GM12875 (cell line): ENCODE measurements around the gene DUSP3.
"Not testable (repeated sequence)": the region's sequence is repeated elsewhere in the genome, so short reads cannot be mapped to it uniquely, and the experiment has no call there.

Experiments
- H3K4me3 ChIP-seq: one replicate; pipeline ENCODE4 v1.5.1; 2011; ENCODE audit warnings: low read depth, low read length, control low read depth
- TF ChIP-seq, protein P1 (sequence below): IDR thresholded peaks from 2 replicates; pipeline ENCODE4 v1.5.1; 2011; ENCODE audit warnings: low read depth, mild to moderate bottlenecking, control low read depth, inconsistent platforms, low read length, moderate library complexity, borderline replicate concordance; ENCODE audit not compliant: insufficient read depth

Gene DUSP3

DNA sequence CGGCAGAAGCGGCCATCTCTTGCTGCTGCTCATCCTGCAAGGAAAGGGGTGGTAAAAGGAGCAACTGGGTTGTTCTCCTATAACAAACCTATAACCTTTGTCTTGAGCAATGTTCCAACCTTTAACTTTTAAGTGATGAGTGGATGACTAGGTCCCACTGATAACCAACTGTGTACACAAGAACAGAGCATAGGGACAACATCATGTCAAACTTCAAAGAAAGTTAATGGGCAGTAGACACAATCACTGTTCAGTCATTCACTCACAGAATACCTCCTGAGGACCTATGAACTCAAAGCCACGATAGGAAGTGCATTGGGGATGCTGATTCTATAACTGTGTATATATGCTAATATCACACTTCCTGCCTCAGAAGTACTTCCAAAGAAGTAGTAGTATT, 23.1 kb upstream of the DUSP3 start:
- TF ChIP-seq, protein P1, sequence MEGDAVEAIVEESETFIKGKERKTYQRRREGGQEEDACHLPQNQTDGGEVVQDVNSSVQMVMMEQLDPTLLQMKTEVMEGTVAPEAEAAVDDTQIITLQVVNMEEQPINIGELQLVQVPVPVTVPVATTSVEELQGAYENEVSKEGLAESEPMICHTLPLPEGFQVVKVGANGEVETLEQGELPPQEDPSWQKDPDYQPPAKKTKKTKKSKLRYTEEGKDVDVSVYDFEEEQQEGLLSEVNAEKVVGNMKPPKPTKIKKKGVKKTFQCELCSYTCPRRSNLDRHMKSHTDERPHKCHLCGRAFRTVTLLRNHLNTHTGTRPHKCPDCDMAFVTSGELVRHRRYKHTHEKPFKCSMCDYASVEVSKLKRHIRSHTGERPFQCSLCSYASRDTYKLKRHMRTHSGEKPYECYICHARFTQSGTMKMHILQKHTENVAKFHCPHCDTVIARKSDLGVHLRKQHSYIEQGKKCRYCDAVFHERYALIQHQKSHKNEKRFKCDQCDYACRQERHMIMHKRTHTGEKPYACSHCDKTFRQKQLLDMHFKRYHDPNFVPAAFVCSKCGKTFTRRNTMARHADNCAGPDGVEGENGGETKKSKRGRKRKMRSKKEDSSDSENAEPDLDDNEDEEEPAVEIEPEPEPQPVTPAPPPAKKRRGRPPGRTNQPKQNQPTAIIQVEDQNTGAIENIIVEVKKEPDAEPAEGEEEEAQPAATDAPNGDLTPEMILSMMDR = no peak
- no peak overlapping the region for H3K4me3 ChIP-seq

DNA sequence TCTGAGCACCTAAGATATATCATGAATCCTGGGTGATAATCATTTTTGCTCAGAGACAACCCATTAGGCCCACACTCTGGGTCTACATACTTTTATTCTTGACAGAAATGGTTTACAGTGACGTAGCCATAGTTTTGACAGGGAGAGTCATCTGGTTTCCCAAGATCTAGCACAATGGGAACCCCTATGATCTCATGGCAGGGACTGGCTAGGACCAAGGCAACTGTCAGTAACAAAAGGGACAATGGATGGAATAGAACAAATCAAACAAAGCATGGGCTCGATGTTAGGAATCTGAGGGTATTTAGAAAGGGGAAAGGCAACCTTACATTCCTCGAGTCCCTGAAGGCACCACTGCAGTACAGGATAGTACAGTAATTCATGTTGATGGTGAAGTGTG, 22.0 kb upstream of the DUSP3 start:
- TF ChIP-seq, protein P1 = no peak
- no peak overlapping the region for H3K4me3 ChIP-seq

DNA sequence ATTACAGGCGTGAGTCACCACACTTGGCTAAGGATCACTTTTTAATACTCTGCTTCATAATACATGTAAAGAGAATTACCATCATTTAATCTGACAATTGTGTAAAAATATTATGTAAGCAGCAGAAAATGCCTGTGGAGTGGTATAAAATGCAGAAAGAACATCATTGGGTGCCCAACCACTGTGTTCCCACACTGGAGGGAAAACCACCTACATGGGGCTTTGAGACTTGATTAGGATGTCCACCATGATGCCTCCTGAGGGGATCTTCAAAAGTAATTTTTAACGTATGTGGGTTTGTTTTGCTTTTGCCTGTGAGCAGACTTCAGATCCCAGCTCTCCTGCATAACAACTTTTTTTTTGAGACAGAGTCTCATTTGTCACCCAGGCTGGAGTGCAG, 20.3 kb upstream of the DUSP3 start:
- no peak overlapping the region for H3K4me3 ChIP-seq
- TF ChIP-seq, protein P1 = no peak

DNA sequence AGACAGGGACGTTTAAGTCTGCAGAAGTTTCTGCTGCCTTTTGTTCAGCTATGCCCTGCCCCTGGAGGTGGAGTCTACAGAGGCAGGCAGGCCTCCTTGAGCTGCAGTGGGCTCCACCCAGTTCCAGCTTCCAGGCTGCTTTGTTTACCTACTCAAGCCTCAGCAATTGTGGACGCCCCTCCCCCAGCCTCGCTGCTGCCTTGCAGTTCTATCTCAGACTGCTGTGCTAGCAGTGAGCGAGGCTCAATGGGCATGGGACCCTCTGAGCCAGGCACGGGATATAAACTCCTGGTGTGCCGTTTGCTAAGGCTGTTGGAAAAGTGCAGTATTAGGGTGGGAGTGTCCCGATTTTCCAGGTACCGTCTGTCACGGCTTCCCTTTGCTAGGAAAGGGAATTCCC, 19.2 kb upstream of the DUSP3 start:
- not testable (repeated sequence) for H3K4me3 ChIP-seq

DNA sequence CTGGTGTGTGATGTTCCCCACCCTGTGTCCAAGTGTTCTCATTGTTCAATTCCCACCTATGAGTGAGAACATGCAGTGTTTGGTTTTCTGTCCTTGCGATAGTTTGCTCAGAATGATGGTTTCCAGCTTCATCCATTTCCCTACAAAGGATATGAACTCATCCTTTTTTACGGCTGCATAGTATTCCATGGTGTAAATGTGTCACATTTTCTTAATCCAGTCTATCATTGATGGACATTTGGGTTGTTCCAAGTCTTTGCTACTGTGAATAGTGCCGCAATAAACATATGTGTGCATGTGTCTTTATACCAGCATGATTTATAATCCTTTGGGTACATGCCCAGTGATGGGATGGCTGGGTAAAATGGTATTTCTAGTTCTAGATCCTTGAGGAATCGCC, 13.9 kb upstream of the DUSP3 start:
- not testable (repeated sequence) for H3K4me3 ChIP-seq

DNA sequence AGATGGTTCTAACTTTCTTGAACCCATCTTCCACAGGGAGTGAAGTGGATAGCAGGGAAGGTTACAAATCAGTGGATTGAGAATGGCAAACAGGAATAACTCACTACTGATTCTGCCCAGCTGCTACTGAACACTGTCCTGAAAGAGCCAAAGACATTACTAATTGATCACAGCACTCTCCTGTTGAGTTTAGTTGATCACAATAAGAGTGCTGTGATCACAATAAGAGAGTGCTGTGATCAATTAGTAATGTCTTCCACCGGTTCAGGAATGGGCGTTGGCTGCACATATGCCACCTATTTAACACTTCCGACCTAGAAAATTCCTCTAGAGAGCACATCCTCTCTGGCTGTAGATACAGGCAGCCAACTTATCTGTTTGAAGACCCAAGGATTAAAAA, 12.8 kb upstream of the DUSP3 start:
- TF ChIP-seq, protein P1 = no peak
- no peak overlapping the region for H3K4me3 ChIP-seq

DNA sequence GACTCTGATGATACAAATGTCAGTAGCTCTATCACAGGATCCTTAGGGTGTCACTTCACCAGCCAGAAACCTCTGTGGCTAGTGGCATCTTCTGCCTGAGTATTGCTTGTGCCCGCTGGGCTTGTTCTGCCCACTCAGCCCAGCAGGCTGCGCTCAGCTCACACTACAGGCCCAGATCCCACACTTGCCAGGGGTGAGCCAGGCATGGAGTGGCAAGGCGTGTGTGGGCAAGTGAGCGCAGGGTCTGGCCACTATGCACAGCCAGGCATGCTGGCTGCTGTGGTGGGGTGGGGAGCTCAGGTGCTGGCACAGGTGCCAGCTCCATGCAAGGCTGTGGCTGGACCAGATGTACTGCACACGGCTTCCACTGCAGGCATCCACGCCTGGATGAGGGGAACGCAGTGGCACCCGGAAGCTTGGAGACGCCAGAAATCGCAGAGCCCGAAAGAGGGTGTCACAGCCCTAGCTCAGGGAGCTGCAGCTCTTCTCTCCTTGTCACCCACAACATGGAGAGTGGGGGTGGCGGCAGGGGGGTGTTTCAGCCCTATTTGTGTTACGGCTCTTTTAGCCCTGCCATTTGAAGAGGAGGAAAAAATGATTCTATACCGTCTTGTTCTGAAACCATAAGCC, 11.6 kb upstream of the DUSP3 start:
- H3K4me3 ChIP-seq = no peak overlapping the region
- TF ChIP-seq, protein P1 = no peak

DNA sequence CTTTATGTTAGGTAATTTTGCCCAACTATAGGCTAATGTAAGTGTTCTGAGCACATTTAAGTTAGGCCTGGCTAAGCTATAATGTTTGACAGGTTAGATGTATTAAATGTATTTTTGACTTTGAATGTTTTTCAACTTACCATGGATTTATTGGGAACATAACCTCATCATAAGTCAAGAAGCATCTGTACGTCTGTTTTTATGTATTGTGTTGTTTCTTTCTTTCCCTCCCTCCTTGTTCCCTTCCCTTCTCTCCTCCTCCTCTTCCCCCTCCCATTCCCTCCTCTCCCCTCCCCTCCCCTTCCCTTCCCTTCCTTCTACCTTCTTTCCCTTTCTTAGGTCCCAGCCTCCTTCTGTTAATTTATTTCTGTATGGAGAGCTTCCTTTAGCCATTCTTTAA, 10.7 kb upstream of the DUSP3 start:
- TF ChIP-seq, protein P1 = no peak

More for the DNA sequence above, 10.7 kb upstream of the DUSP3 start:
- H3K4me3 ChIP-seq = no peak overlapping the region
